ENCODE measurements around the gene CLDN34.

Gene CLDN34

DNA sequence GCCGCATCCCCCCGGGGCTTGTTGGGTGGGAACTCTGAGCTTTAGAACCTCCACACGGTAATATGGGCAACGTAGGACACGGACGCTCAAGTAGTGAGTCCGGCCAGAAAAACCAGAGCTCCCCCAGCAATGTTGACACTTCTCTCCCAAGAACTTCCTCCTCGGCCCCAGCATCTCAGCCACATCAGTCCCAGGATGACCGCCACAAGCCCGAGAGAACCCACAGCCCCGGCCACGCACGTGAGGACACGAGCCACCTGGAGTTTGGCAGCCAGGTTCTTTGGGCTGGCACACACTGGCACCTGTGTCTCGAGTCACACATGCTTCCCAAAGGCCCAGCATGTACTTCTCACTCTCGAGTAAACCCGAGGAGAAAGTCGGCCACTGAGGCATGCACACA, 16.3 kb downstream of the CLDN34 start:
- H3K4ac ChIP-seq (ENCODE audit: low read depth, low read length): no peak overlapping the region
- H3K79me2 ChIP-seq (ENCODE audit: control insufficient read depth, insufficient read depth, low read length): no peaks in the 10 kb centered on the region
- H3K18ac ChIP-seq (ENCODE audit: low read length): no peak overlapping the region
- no peaks in the 10 kb centered on the region for H3K36me3 ChIP-seq (ENCODE audit: control insufficient read depth, insufficient read depth, low read length)
- no peak overlapping the region for H3K23ac ChIP-seq (ENCODE audit: low read length)
- no peak for DNase-seq
- H3K79me1 ChIP-seq (ENCODE audit: low read length): no peaks in the 10 kb centered on the region
- no peak overlapping the region for H4K5ac ChIP-seq (ENCODE audit: low read length)
- no peak overlapping the region for H2BK15ac ChIP-seq (replicated peaks; ENCODE audit: low read depth)
- whole genome bisulfite sequencing (ENCODE audit: extremely low coverage, insufficient coverage, low lambda C conversion rate): no CpG with 5 or more reads among the region's 18 CpGs
- H3K9ac ChIP-seq (ENCODE audit: low read length): no peak overlapping the region
- H3K27ac ChIP-seq (ENCODE audit: low read depth, low read length): no peak overlapping the region
- H3K27me3 ChIP-seq (ENCODE audit: insufficient read depth, low read length, poor library complexity): no peaks in the 10 kb centered on the region
- H2BK5ac ChIP-seq (ENCODE audit: low read length): no peak overlapping the region
- no peak overlapping the region for H2BK120ac ChIP-seq (ENCODE audit: low read depth, low read length)
- H2AK5ac ChIP-seq (ENCODE audit: low read length): no peak overlapping the region
- H3K4me2 ChIP-seq (ENCODE audit: low read length): no peak overlapping the region
- H4K8ac ChIP-seq (ENCODE audit: low read depth, low read length): no peak overlapping the region
- H3K4me1 ChIP-seq (ENCODE audit: control insufficient read depth, low read depth, low read length): no peaks in the 10 kb centered on the region
- no peak overlapping the region for H3K4me3 ChIP-seq (ENCODE audit: low read length)
- no peak overlapping the region for H3K56ac ChIP-seq (ENCODE audit: low read length)

DNA sequence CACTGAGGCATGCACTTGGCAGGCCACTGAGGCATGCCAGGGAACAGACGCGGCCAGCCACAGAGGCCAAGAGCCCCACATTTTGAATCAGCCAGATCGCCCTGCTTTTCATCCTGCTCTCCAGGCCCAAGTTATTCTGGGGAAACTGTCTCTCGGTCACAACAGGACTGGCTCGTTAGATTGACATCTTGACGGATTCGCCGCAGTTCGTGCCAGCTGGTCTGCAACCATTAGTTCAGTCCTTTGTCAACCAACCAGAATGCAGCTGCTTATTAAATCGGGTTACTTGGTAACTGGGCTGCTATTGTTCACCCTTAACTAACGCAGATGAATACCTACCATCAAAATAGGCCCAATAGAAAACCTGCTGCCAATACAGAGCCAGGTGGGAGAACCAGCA, 16.7 kb downstream of the CLDN34 start:
- DNase-seq: no peak
- no peak overlapping the region for H2BK5ac ChIP-seq (ENCODE audit: low read length)
- no peak overlapping the region for H2AK5ac ChIP-seq (ENCODE audit: low read length)
- H3K27me3 ChIP-seq (ENCODE audit: insufficient read depth, low read length, poor library complexity): no peaks in the 10 kb centered on the region
- H3K56ac ChIP-seq (ENCODE audit: low read length): no peak overlapping the region
- H3K9ac ChIP-seq (ENCODE audit: low read length): no peak overlapping the region
- H2BK120ac ChIP-seq (ENCODE audit: low read depth, low read length): no peak overlapping the region
- no peak overlapping the region for H4K8ac ChIP-seq (ENCODE audit: low read depth, low read length)
- no peak overlapping the region for H2BK15ac ChIP-seq (replicated peaks; ENCODE audit: low read depth)
- WGBS (ENCODE audit: extremely low coverage, insufficient coverage, low lambda C conversion rate): no CpG with 5 or more reads among the region's 11 CpGs
- H3K36me3 ChIP-seq (ENCODE audit: control insufficient read depth, insufficient read depth, low read length): no peaks in the 10 kb centered on the region
- H3K79me2 ChIP-seq (ENCODE audit: control insufficient read depth, insufficient read depth, low read length): no peaks in the 10 kb centered on the region
- H3K4me3 ChIP-seq (ENCODE audit: low read length): no peak overlapping the region
- H4K5ac ChIP-seq (ENCODE audit: low read length): no peak overlapping the region
- no peak overlapping the region for H3K4ac ChIP-seq (ENCODE audit: low read depth, low read length)
- no peaks in the 10 kb centered on the region for H3K79me1 ChIP-seq (ENCODE audit: low read length)
- H3K18ac ChIP-seq (ENCODE audit: low read length): no peak overlapping the region
- H3K23ac ChIP-seq (ENCODE audit: low read length): no peak overlapping the region
- no peaks in the 10 kb centered on the region for H3K4me1 ChIP-seq (ENCODE audit: control insufficient read depth, low read depth, low read length)
- H3K27ac ChIP-seq (ENCODE audit: low read depth, low read length): no peak overlapping the region
- H3K4me2 ChIP-seq (ENCODE audit: low read length): no peak overlapping the region

DNA sequence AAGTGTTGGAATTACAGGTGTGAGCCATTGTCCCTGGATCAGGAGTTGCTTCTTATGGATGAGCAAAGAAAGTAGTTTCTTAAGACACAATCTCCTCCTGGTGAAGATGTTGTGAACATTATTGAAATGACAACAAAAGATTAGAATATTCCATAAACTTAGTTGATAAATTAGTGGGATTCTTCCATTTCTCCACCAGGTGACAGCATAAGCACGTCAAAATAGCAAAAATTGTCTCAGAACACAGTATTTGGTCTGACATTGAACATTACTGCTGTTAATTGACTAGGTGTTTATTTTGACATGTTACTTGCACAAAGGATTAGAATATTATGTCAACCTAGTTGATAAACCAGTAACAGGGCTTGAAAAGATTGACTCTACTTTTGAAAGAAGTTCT, 21.6 kb downstream of the CLDN34 start:
- no peaks in the 10 kb centered on the region for H3K27me3 ChIP-seq (ENCODE audit: insufficient read depth, low read length, poor library complexity)
- no peak overlapping the region for H2AK5ac ChIP-seq (ENCODE audit: low read length)
- H3K79me1 ChIP-seq (ENCODE audit: low read length): no peaks in the 10 kb centered on the region
- H3K79me2 ChIP-seq (ENCODE audit: control insufficient read depth, insufficient read depth, low read length): no peaks in the 10 kb centered on the region
- no peak overlapping the region for H3K9ac ChIP-seq (ENCODE audit: low read length)
- WGBS (ENCODE audit: extremely low coverage, insufficient coverage, low lambda C conversion rate): no CpG with 5 or more reads among the region's 1 CpG
- no peak for DNase-seq
- no peak overlapping the region for H2BK15ac ChIP-seq (replicated peaks; ENCODE audit: low read depth)
- H3K4me2 ChIP-seq (ENCODE audit: low read length): no peak overlapping the region
- no peaks in the 10 kb centered on the region for H3K4me1 ChIP-seq (ENCODE audit: control insufficient read depth, low read depth, low read length)
- H2BK120ac ChIP-seq (ENCODE audit: low read depth, low read length): no peak overlapping the region
- H3K23ac ChIP-seq (ENCODE audit: low read length): no peak overlapping the region
- H2BK5ac ChIP-seq (ENCODE audit: low read length): no peak overlapping the region
- H3K18ac ChIP-seq (ENCODE audit: low read length): no peak overlapping the region
- no peaks in the 10 kb centered on the region for H3K36me3 ChIP-seq (ENCODE audit: control insufficient read depth, insufficient read depth, low read length)
- no peak overlapping the region for H3K4ac ChIP-seq (ENCODE audit: low read depth, low read length)
- no peak overlapping the region for H3K27ac ChIP-seq (ENCODE audit: low read depth, low read length)
- H3K4me3 ChIP-seq (ENCODE audit: low read length): no peak overlapping the region
- H4K5ac ChIP-seq (ENCODE audit: low read length): no peak overlapping the region
- no peak overlapping the region for H4K8ac ChIP-seq (ENCODE audit: low read depth, low read length)
- H3K56ac ChIP-seq (ENCODE audit: low read length): no peak overlapping the region

DNA sequence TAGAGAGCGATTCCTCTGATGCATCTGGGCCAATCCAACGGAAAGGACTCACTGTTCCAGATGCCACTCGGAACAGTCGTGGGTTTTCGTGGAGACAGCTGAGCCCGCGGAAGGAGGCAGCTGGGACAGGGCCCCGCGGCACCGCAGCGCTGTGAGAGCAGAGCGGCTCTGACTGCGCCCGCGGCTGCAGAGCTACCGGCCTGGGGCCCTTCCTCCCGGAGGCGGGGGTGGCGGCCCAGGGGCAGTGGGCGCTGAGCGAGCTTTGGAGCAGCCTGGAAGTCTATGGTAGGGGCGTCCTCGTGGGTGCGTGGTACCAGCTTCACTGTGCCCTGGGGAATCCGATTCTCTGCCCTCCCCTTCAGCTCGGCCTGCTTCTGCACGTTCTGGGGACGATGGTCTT, 24.9 kb downstream of the CLDN34 start:
- Histone ChIP-seq H3K27me3 (ENCODE audit: insufficient read depth, low read length, poor library complexity) (no peaks in the 10 kb centered on the region), H3K79me1 (ENCODE audit: low read length) (no peaks in the 10 kb centered on the region), H3K4ac (ENCODE audit: low read depth, low read length) (no peak overlapping the region), H3K27ac (ENCODE audit: low read depth, low read length) (no peak overlapping the region), H3K23ac (ENCODE audit: low read length) (no peak overlapping the region), H3K4me1 (ENCODE audit: control insufficient read depth, low read depth, low read length) (no peaks in the 10 kb centered on the region), H3K18ac (ENCODE audit: low read length) (no peak overlapping the region), H2BK120ac (ENCODE audit: low read depth, low read length) (no peak overlapping the region), H3K56ac (ENCODE audit: low read length) (no peak overlapping the region), H4K8ac (ENCODE audit: low read depth, low read length) (no peak overlapping the region), H3K9ac (ENCODE audit: low read length) (no peak overlapping the region), H3K79me2 (ENCODE audit: control insufficient read depth, insufficient read depth, low read length) (no peaks in the 10 kb centered on the region), H2BK5ac (ENCODE audit: low read length) (no peak overlapping the region), H3K4me3 (ENCODE audit: low read length) (no peak overlapping the region), H2AK5ac (ENCODE audit: low read length) (no peak overlapping the region), H4K5ac (ENCODE audit: low read length) (no peak overlapping the region), H2BK15ac (replicated peaks; ENCODE audit: low read depth) (no peak overlapping the region), H3K4me2 (ENCODE audit: low read length) (no peak overlapping the region), H3K36me3 (ENCODE audit: control insufficient read depth, insufficient read depth, low read length) (no peaks in the 10 kb centered on the region)
- WGBS (ENCODE audit: extremely low coverage, insufficient coverage, low lambda C conversion rate): no CpG with 5 or more reads among the region's 28 CpGs
- DNase-seq: no peak

DNA sequence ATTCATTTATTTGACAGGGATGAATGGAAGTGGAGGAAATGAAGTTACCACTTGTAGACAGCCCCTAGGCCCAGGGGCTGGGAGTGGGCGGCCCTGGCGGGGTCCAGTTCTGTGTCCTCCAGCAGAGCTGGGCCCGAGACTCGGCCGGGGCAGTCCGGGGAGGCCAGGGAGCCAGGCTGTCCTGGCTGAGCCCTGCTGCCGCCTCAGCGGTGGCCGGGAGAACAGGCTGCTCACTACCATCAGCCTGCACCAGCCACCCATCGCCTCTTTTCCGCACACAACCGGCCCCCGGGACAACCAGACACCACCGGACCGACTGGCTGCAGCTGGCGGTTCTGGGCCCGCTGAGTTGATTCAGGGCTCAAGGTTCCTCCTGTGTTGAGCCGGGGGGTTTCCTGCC, 25.6 kb downstream of the CLDN34 start:
- no peak overlapping the region for H3K4me3 ChIP-seq (ENCODE audit: low read length)
- H3K27ac ChIP-seq (ENCODE audit: low read depth, low read length): no peak overlapping the region
- H3K79me2 ChIP-seq (ENCODE audit: control insufficient read depth, insufficient read depth, low read length): no peaks in the 10 kb centered on the region
- WGBS (ENCODE audit: extremely low coverage, insufficient coverage, low lambda C conversion rate): no CpG with 5 or more reads among the region's 18 CpGs
- H3K4me2 ChIP-seq (ENCODE audit: low read length): no peak overlapping the region
- H2BK15ac ChIP-seq (replicated peaks; ENCODE audit: low read depth): no peak overlapping the region
- no peak overlapping the region for H2AK5ac ChIP-seq (ENCODE audit: low read length)
- no peak overlapping the region for H3K18ac ChIP-seq (ENCODE audit: low read length)
- H2BK120ac ChIP-seq (ENCODE audit: low read depth, low read length): no peak overlapping the region
- no peak overlapping the region for H3K56ac ChIP-seq (ENCODE audit: low read length)
- no peaks in the 10 kb centered on the region for H3K27me3 ChIP-seq (ENCODE audit: insufficient read depth, low read length, poor library complexity)
- H4K5ac ChIP-seq (ENCODE audit: low read length): no peak overlapping the region
- H3K4ac ChIP-seq (ENCODE audit: low read depth, low read length): no peak overlapping the region
- H2BK5ac ChIP-seq (ENCODE audit: low read length): no peak overlapping the region
- DNase-seq: no peak
- H3K36me3 ChIP-seq (ENCODE audit: control insufficient read depth, insufficient read depth, low read length): no peaks in the 10 kb centered on the region
- no peak overlapping the region for H3K9ac ChIP-seq (ENCODE audit: low read length)
- H3K4me1 ChIP-seq (ENCODE audit: control insufficient read depth, low read depth, low read length): no peaks in the 10 kb centered on the region
- H3K23ac ChIP-seq (ENCODE audit: low read length): no peak overlapping the region
- H4K8ac ChIP-seq (ENCODE audit: low read depth, low read length): no peak overlapping the region
- no peaks in the 10 kb centered on the region for H3K79me1 ChIP-seq (ENCODE audit: low read length)

DNA sequence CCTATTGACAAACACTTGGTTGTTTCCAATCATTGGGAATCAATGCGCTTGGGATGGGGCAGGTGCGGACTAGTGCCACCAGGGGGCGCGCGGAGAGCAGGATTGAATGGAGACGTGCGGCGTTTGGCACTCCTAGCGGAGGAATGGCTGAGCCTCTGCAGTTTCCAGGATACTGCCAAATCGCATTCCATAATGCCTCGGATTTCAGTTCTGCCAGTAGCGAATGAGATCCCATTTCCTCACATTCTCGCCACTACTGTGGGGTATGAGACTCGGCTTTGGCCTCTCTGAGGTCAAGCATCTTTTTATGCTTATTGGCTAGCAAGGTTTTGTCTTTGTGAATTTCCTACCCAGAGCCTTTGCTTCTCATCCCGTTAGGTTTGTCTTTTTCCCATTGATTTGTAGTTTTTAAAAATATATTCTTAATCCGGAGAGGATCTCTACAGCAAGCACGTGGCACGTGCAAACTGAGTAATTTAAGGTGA, 28.7 kb downstream of the CLDN34 start:
- Histone ChIP-seq H2AK5ac (ENCODE audit: low read length) (no peak overlapping the region), H3K4me3 (ENCODE audit: low read length) (no peak overlapping the region), H3K36me3 (ENCODE audit: control insufficient read depth, insufficient read depth, low read length) (no peaks in the 10 kb centered on the region), H3K18ac (ENCODE audit: low read length) (no peak overlapping the region), H3K79me2 (ENCODE audit: control insufficient read depth, insufficient read depth, low read length) (no peaks in the 10 kb centered on the region), H3K4ac (ENCODE audit: low read depth, low read length) (no peak overlapping the region), H3K56ac (ENCODE audit: low read length) (no peak overlapping the region), H3K4me2 (ENCODE audit: low read length) (no peak overlapping the region), H3K79me1 (ENCODE audit: low read length) (no peaks in the 10 kb centered on the region), H3K4me1 (ENCODE audit: control insufficient read depth, low read depth, low read length) (no peaks in the 10 kb centered on the region), H2BK120ac (ENCODE audit: low read depth, low read length) (no peak overlapping the region), H2BK5ac (ENCODE audit: low read length) (no peak overlapping the region), H2BK15ac (replicated peaks; ENCODE audit: low read depth) (no peak overlapping the region), H4K8ac (ENCODE audit: low read depth, low read length) (no peak overlapping the region), H4K5ac (ENCODE audit: low read length) (no peak overlapping the region), H3K9ac (ENCODE audit: low read length) (no peak overlapping the region), H3K27ac (ENCODE audit: low read depth, low read length) (no peak overlapping the region), H3K23ac (ENCODE audit: low read length) (no peak overlapping the region), H3K27me3 (ENCODE audit: insufficient read depth, low read length, poor library complexity) (no peaks in the 10 kb centered on the region)
- peak; percentile 82 for DNase-seq
- WGBS (ENCODE audit: extremely low coverage, insufficient coverage, low lambda C conversion rate): no CpG with 5 or more reads among the region's 18 CpGs
